BE2C (cell line): ENCODE data around the gene CAPN3.

Experiments used
- DNase-seq: peaks from one replicate; pipeline ENCODE4 v3.0.0-alpha.2; 2020
- H3K27me3 ChIP-seq: fragments of 250-450 bp; sonication (Bioruptor Pico); 2 replicates; pipeline ENCODE4 v1.5.1; 2020; ENCODE audit warnings: mild to moderate bottlenecking
- H3K36me3 ChIP-seq: fragments of 250-450 bp; sonication (Bioruptor Pico); 2 replicates; pipeline ENCODE4 v1.5.1; 2020; ENCODE audit warnings: mild to moderate bottlenecking
- H3K4me1 ChIP-seq: fragments of 250-450 bp; sonication (Bioruptor Pico); 2 replicates; pipeline ENCODE4 v1.5.1; 2020
- H3K4me3 ChIP-seq: 2 replicates; pipeline ENCODE4 v1.5.1; 2011; ENCODE audit warnings: low read depth, low read length
- H3K9me3 ChIP-seq: fragments of 250-450 bp; sonication (Bioruptor Pico); 2 replicates; pipeline ENCODE4 v1.5.1; 2020
- CTCF ChIP-seq: IDR thresholded peaks from 2 replicates; pipeline ENCODE4 v1.5.1; 2012; ENCODE audit warnings: mild to moderate bottlenecking, low read depth, low read length

CAPN3 gene

DNA sequence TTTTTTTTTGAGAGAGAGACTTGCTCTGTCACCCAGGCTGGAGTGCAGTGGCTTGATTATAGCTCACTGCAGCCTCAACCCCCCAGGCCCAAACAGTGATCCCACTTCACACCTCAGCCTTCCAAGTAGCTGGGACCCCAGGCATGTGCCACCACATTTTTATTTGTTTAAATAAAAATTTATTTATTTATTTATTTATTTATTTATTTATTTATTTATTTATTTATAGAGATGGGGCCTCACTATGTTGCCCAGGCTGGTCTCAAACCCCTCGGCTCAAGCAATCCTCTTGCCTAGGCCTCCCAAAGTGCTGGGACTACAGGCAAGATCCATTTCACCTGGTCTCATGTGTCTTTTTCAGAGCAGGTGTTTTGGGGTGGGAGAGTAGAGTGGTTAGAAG is 15.5 kb downstream of the CAPN3 start:
- Histone ChIP-seq H3K9me3 (no peaks in the 10 kb centered on the region), H3K36me3 (no peaks in the 10 kb centered on the region), H3K4me1 (no peaks in the 10 kb centered on the region), H3K27me3 (no peaks in the 10 kb centered on the region), H3K4me3 (no peak overlapping the region)
- no peak for DNase-seq
- no peak for TF ChIP-seq CTCF

DNA sequence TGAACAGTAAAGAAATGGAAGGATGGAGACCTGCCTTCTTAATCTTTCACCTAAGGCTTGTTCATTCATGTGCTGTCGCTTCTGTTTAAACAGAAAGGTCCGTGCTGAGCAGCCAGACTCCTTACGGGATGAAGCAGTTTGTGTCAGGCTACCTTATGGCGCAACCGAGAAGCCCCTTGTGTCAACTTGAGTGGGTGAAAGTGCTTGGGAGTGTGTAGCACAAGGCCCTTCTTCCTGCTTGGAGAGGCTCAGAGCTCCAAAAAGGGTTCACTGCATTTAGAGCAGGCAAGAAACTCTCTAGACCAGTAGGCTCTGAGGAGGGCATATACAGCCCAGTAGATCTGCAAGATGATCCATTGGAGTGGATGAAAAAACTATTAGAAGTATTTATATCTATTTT is 16.0 kb downstream of the CAPN3 start:
- Histone ChIP-seq H3K27me3 (no peaks in the 10 kb centered on the region), H3K4me1 (no peaks in the 10 kb centered on the region), H3K4me3 (no peak overlapping the region), H3K36me3 (no peaks in the 10 kb centered on the region), H3K9me3 (no peaks in the 10 kb centered on the region)
- TF ChIP-seq CTCF, result no peak
- DNase-seq, result no peak

- TF ChIP-seq CTCF, result no peak
- Histone ChIP-seq H3K27me3 (no peaks in the 10 kb centered on the region), H3K4me1 (no peaks in the 10 kb centered on the region), H3K36me3 (no peaks in the 10 kb centered on the region), H3K4me3 (no peak overlapping the region), H3K9me3 (no peaks in the 10 kb centered on the region)
- DNase-seq, result no peak
Measured at GRCh38 chr15:42375941-42376340, 16.6 kb downstream of the CAPN3 start.

DNA sequence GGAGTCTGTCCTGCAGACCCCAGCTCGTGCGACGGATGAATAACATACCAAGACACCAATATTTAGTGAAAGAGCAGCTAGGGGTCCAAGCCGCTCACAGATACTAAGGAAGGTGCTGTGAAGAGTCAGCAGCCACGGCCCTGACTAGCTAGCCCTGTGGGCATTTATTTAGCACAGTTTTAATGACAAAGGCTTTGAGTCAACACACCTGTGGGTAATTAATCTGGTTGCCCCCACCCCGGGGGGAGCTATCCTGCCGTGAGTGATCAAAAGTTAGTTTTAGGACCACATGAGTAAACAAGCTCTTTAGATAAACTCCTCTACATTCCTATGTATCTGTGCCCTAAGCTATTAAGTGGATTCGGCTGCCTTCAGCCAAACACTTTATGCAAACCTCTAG is 18.7 kb downstream of the CAPN3 start:
- H3K9me3 ChIP-seq, result no peaks in the 10 kb centered on the region
- no peak for TF ChIP-seq CTCF
- H3K4me3 ChIP-seq, result no peak overlapping the region
- H3K36me3 ChIP-seq, result no peaks in the 10 kb centered on the region
- no peaks in the 10 kb centered on the region for H3K27me3 ChIP-seq
- no peaks in the 10 kb centered on the region for H3K4me1 ChIP-seq
- DNase-seq, result no peak

GRCh38 chr15:42384597-42384996 is 25.3 kb downstream of the CAPN3 start:
- Histone ChIP-seq H3K4me3 (no peak overlapping the region), H3K36me3 (no peaks in the 10 kb centered on the region), H3K27me3 (no peaks in the 10 kb centered on the region), H3K4me1 (no peaks in the 10 kb centered on the region), H3K9me3 (no peaks in the 10 kb centered on the region)
- no peak for TF ChIP-seq CTCF
- no peak for DNase-seq

- Histone ChIP-seq H3K4me3 (no peak overlapping the region), H3K36me3 (no peaks in the 10 kb centered on the region), H3K4me1 (no peaks in the 10 kb centered on the region), H3K9me3 (no peaks in the 10 kb centered on the region), H3K27me3 (no peaks in the 10 kb centered on the region)
- DNase-seq, result peak; percentile 59
- TF ChIP-seq CTCF, result peak; percentile 96
Measured at GRCh38 chr15:42385206-42385979, 26.1 kb downstream of the CAPN3 start.
